Dermis blood vessel endothelial cell (primary cell): Measurements from ENCODE around the gene NAB1. TPM values are rescaled to one million over a fixed set of nuclear protein-coding genes. Genes with fewer than 3 reads are reported as not detected.

Experiments
- DNase-seq: peaks from one replicate; pipeline ENCODE4 v3.0.0; 2010
- total RNA-seq: library from RNA; depleted of rRNA; stranded (reverse); fragments of >200 nt; gene quantifications from 2 replicates; pipeline ENCODE4 v1.2.3, GENCODE V29; 2014

NAB1 gene
- total RNA-seq, 1 donor from 2014 or later = 64.2 TPM

DNA sequence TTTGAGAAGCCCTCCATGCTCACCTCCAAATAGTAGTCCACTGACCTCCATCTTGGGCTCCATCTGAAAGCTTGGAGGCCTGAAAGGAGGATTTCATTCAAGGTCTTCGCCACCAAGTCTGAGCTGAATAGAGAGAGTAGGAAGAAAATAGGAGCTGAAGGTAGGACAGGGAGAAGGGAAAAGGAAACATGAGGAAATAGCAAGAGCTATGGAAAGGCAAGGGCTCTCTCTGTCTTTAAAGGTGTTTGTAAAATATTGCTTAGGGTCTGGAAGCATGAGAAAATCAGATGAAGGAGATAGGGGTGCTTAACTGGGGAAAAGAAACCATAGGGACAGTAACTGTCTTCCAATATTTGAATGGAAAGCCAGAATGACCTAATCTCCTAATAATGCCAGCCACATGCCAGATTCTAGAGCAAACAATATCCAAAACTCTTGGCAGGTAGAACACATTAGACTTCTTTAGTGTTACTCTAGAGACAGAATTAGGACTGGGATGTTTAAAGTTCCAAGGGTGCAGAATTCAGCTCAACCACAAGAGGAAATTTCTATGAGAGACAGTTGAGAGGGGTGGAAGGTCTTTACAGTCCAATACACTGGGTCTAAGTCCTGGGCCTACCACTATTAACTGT is 67.4 kb downstream of the NAB1 start:
- no peak for DNase-seq

DNA sequence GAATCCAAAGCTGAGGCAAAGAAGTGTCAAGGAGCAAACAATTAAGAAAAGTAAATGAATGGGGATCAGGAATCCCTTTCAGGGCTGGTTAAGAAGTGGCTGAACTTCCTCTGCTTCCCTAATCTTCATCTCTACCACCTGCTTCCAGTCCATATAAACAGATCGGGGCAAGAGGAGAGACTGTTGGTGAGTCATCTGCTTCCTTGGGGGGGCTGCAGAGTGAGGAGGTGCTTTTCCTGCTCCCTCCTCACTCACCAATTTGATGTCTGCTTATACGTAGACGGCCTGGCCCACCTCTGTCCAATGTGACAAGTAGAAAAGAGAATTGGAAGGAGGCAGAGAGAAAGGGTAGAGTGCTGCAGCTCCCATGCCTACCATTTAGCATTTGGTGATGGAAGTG is 68.4 kb downstream of the NAB1 start:
- peak; percentile 47 for DNase-seq

DNA sequence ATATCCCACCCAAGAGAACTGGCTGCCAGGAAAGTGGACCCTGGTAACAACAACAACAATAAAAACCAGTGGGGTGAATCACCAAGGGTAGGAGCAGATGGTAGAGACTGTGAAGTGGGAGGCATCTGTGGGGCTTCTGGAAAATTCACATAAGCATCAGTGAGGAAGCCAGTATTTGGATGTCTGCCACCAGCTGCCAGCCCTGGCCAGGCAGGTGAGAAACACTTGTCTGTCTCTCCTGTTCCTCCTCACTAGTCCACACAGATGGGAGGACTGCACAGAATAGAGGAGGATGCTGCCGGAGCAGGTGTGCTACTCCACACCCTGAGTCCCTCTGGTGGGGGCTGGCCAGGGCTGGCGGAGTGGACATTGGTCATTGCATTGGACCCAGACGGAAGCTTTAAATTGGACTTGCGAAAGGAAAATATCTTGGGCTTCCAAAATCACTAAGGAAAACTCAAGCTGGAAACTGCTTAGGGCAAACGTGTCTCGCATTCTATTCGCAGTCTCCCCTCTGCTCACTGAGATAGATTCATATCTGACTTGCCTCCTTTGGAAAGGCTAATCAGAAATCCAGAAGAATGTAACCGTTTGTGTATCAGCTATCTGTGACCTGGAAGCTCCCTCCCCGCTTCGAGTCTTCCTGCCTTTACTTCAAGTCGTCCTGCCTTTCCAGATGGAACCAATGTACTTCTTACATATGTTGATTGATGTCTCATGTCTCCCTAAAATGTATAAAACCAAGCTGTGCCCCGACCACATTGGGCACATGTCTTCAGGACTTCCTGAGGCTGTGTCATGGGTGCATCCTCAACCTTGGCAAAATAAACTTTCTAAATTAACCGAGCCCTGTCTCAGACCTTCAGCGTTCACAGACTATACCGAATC is 69.1 kb downstream of the NAB1 start:
- DNase-seq = peak; percentile 68

DNA sequence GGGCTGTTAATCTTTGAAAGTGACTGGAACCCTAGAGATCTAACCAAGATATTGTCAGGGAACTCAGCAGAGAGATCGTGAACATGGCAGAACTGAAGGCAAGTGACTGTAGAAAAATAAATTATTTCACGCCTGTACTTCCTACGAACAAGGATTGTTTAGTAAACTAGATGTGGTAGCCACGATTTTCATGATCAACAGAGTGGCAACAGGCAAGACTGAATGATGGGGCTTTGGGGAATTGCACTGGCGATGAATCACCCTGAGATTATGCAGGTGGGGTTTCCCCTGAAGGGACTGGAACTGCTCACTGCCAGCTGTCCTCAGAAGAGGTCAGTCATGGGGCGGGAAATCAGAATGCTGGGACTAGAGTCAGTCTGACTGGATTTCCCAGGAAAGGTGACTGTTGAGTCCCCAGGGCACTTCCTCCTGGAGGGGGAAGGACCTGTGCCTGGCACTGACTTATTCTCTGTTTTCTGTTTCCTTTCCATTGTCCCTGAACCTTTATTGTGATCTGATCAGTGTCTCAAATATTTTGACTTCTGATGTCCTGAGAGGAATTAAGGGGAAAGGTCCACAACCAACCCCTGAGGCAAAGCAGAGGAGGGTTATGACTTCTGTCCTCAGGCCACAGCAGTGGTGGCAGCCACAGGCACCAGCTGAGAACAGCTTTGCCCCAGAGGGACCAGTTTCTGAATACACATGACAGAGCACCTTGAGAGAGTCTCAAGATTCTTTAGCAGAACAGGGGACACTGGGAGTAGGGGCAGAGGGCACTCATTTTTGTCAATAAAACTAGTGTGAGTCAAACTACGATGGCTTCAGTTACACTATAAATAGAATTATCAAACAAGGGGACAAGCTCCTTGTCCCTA is 70.0 kb downstream of the NAB1 start:
- DNase-seq = peak; percentile 90

DNA sequence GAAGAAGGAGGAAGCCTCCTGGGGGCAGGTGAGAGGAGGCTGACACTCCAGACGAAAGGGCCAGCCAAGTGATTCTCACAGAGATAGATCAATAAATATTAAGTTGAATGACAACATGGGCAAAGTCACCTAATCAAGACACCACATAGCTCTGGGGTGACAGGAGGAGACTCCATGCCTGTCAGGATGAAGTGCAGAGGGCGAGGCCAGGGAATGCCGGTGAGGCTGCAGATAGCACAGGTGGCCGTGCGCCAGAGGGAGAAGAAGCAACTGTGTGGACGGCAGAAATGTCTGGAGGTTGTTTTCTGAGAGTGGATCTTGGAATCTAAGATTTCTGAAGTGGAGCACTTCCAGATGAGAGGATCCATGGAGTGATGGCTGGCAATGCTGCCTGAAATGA is 71.4 kb downstream of the NAB1 start:
- DNase-seq = no peak

DNA sequence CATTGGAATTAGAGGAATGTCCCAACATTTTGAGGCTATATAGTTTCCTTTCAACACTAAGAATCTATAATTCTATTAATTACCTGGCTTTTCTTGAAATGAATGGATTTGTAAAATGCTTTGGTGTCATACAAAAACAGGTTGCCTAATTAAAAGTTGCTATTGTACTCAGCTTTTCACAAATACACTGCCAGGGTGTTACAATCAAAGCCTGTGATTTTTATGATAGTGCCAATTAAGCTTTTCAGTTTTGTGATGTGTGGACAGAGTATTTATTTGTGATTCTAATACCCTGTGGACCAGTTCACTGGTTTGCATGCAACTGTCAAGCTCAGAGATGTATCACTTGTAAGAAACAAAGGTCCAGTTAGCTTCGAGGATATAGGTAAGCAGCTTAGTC is 71.8 kb downstream of the NAB1 start:
- no peak for DNase-seq

DNA sequence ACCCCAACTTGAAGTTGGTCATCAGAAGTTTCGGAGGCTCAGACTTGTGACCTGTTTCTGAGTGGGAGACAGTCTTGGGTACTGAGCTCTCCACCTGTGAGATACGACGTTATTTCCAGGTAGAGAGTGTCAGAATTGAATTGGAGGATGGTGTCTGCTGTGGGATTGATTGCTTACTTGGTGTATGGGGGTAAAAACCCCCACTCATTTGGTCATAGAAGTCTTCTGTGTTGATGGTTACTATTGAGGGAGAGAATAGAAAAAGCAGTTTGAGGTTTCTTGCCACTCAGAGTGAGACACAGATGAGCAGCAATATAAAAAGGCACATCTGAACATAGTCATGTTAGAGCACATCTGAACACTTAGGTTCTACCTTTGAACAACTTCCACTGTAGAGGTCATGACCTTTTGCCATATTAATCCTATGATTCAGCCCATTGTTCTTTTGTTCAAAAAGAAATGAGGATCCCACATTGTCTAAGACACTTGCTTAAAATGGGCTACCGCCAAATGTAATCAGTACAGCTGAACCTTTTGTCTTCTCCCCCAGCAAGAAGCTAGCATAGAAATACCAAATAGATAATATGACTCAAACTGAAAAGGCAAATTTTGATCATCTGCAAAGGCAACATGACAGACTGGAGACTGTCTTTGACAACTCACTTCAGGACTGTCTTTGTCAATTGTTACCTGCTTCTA is 73.3 kb downstream of the NAB1 start:
- peak; percentile 68 for DNase-seq

DNA sequence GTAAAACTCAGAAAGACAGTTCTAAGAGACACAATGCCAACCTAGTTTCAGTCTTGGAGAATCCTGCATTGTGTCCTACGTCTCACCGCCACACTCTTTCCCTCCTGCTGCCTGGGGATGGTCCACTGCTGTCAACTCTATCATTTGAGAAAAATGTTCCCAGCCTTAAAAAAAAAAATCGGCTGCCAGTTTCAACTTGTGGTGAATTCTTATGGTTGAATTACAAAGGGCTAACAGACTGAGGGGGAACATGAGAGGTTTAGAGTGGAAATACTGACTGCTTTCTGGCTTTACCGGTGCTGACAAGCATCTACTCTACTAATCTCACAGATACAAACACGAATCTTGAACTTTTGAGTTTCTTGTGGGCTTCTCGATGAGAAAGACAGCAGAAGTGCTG is 74.0 kb downstream of the NAB1 start:
- peak; percentile 21 for DNase-seq

DNA sequence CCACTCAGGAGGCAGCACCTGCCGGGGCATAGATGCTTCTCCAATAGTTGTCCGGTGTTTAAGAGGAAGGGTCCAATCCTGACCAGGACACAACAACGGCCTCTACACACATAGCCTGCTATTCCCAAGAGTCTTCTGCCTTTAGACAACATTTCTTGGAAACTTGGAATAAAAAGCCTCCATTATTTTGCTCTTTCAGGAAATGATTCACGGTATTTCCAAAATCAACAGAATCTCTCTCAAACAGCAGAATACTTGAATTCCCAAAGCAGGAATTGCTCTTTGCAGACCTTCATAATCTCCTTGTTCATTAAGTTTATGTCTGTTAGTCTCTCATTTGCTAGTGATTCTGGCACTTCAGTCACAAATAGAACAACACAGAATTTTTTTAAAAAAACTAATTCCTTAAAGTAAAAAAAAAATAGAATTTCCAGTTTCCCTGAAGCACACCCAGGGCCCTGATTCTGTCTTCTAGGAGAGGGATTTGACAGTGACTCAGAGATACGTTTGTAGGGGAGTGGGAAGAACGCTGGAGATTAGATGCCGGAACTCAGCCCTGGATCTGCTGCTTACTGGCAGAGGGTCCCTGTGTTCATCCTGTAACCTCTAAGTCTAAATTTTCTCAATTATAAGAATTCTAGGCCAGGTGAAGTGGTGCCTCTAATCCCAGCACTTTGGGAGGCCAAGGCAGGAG is 74.7 kb downstream of the NAB1 start:
- peak; percentile 69 for DNase-seq

DNA sequence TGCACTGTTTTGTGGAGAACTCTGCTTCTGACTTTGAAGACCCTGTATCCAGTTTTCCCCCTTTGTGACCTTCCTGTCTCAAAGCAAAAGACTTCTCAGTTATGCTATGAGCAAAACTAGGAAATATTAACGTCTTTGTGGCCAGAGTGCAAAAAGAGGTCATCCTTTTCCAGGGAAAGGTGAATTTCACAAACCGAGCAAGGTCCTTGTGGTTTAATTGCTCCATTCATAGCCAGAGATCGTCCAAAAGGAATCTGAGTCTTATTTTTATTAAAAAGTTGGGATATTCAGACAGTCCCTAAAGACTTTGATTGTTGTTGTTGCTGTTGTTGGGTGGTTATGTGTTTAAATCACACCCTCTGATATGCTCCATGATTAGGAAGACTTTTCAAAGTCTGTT is 77.4 kb downstream of the NAB1 start:
- DNase-seq = no peak

DNA sequence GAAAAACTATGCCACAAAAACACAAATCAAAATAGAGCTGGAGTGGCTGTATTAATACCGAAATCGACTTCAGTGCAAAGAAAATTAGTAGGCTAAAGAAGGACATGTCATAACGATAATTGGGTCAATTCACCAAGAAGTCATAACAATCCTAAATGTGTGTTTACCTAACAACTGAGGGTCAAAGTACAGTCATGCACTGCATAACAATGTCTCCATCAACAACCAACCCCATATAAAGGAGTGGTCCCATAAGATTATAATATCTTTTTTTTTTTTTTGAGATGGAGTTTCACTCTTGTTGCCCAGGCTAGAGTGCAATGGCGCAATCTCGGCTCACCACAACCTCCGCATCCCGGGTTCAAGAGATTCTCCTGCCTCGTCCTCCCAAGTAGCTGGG is 87.5 kb downstream of the NAB1 start:
- DNase-seq = no peak

DNA sequence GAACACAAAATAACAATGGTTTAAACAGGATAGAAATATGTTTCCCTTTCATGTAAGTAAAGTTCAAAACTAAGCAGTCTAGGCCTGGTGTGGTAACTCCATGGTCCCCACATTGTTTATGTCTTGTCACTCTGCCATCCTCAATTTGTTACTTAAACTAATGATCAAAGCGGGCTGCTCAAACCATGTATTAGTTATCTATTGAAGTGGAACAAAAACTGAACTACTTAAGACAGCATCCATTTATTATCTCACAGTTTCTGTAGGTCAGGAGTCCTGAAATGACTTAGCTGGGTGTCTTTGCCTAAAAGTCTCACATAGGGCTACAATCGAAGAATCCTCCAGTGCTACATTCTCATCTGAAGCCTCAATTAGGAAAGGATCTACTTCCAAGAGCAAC is 91.6 kb downstream of the NAB1 start:
- DNase-seq = no peak

Other genes starting within 250 kb of the NAB1 start
- gene MFSD6, start 240.7 kb upstream of the NAB1 start, total RNA-seq = 9.9 and 10.2 TPM in 2 replicates
- gene NEMP2, start 114.4 kb upstream of the NAB1 start, total RNA-seq = 4.1 and 4.3 TPM in 2 replicates
- gene GLS, start 231.7 kb downstream of the NAB1 start, total RNA-seq = 250 and 284 TPM in 2 replicates